Uterus (tissue), 4 donors: ENCODE results near the gene TRIM38. TPM values are rescaled to one million over a fixed set of nuclear protein-coding genes. Genes with fewer than 3 reads are reported as not detected.

Experiments
- DNase-seq, 2 donors: peaks; one replicate each; pipeline ENCODE4 v3.0.0-alpha.2; 2019 to 2020
- H3K27ac ChIP-seq, 2 donors: fragments of 200-600 bp; sonication (generic); 1 replicate in 1 of 2; 2 replicates in 1 of 2; pipeline ENCODE4 v1.5.1; 2016 to 2018
- H3K27me3 ChIP-seq, 2 donors: fragments of 200-600 bp; sonication (generic); one replicate each; pipeline ENCODE4 v1.5.1; 2018 to 2019; ENCODE audit warnings: control low read depth in 1 of 2
- H3K36me3 ChIP-seq, 2 donors: fragments of 200-600 bp; sonication (generic); one replicate each; pipeline ENCODE4 v1.5.1; 2019; ENCODE audit warnings: control low read depth in 1 of 2
- H3K4me1 ChIP-seq, 2 donors: fragments of 200-600 bp; sonication (generic); one replicate each; pipeline ENCODE4 v1.5.1; 2018 to 2019; ENCODE audit warnings: control low read depth in 1 of 2
- H3K4me3 ChIP-seq, 2 donors: fragments of 200-600 bp; sonication (generic); 1 replicate in 1 of 2; 2 replicates in 1 of 2; pipeline ENCODE4 v1.5.1; 2018 to 2019; ENCODE audit warnings: mild to moderate bottlenecking in 1 of 2
- H3K9me3 ChIP-seq, 2 donors: fragments of 200-600 bp; sonication (generic); one replicate each; pipeline ENCODE4 v1.5.1; 2019; ENCODE audit warnings: control low read depth in 1 of 2
- POLR2A ChIP-seq, 2 donors: fragments of 450-650 bp; IDR thresholded peaks; one replicate each; pipeline ENCODE4 v1.6.1; 2016; ENCODE audit warnings: antibody characterized with exemption in 2 of 2, mild to moderate bottlenecking in 1 of 2, moderate library complexity in 1 of 2
- intact Hi-C: fragments of 100-400 bp; cut with DNase I; formaldehyde crosslinking; loops from one replicate; pipeline ENCODE4 v1.15.1; 2023; ENCODE audit warnings: low total_unique reads
- small RNA-seq: library from RNA; depleted of rRNA; stranded (forward); fragments of <200 nt; gene quantifications from one replicate; pipeline ENCODE3, GENCODE V24; 2016
- total RNA-seq, 4 donors: library from RNA; depleted of rRNA in 3 of 4; stranded (reverse); fragments of >200 nt in 3 of 4; gene quantifications; one replicate each; pipeline versions ENCODE4 v1.1.0 to v1.2.4, GENCODE V29; 2014 to 2023
- TF ChIP-seq, protein P1 (sequence below), 4 experiments: fragments of 200-600 bp in 2 of 4; fragments of 450-650 bp in 2 of 4; sonication (generic) in 2 of 4; IDR thresholded peaks; one replicate each; pipeline ENCODE4 v1.5.1; 2016 to 2019; ENCODE audit warnings: antibody characterized with exemption in 4 of 4, mild to moderate bottlenecking in 2 of 4, moderate library complexity in 1 of 4
- donor health status: DM: yes; HTN: yes; CAD: no.

Gene TRIM38
- total RNA-seq, 4 donors from 2014 or later = 9.1 to 18.5 (median 10.6) TPM

DNA sequence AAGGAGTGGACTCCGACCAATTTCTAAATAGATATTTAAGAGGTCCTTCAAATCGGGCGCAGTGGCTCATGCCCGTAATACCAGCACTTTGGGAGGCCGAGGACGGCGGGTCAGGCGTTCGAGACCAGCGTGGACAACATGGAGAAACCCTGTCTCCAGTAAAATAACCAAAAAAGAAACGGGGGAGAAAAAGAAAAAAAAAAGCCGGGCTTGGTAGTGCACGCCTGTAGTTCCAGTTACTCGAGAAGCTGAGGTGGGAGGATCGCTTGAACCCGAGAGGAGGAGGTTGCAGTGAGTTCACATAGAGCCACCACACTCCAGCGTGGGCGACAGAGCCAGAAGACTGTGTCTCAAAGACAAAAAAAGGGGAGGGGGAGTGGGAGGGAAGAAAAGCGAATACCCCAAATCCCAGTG lies 71.3 kb downstream of the TRIM38 start:
- peak overlapping the region; percentile 44 to 62 for H3K4me3 ChIP-seq
- DNase-seq = peak in 1 of 2 donors; percentile 70
- no peaks in the 10 kb centered on the region for H3K36me3 ChIP-seq
- H3K27ac ChIP-seq = peak overlapping the region; percentile 82 to 91
- intact Hi-C loops = no loop called here
- H3K4me1 ChIP-seq = no peaks in the 10 kb centered on the region
- TF ChIP-seq, protein P1, sequence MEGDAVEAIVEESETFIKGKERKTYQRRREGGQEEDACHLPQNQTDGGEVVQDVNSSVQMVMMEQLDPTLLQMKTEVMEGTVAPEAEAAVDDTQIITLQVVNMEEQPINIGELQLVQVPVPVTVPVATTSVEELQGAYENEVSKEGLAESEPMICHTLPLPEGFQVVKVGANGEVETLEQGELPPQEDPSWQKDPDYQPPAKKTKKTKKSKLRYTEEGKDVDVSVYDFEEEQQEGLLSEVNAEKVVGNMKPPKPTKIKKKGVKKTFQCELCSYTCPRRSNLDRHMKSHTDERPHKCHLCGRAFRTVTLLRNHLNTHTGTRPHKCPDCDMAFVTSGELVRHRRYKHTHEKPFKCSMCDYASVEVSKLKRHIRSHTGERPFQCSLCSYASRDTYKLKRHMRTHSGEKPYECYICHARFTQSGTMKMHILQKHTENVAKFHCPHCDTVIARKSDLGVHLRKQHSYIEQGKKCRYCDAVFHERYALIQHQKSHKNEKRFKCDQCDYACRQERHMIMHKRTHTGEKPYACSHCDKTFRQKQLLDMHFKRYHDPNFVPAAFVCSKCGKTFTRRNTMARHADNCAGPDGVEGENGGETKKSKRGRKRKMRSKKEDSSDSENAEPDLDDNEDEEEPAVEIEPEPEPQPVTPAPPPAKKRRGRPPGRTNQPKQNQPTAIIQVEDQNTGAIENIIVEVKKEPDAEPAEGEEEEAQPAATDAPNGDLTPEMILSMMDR (IDR thresholded peaks at IDR 0.05) = no peak
- no peak for TF ChIP-seq POLR2A (IDR thresholded peaks at IDR 0.05)
- no peaks in the 10 kb centered on the region for H3K27me3 ChIP-seq
- no peaks in the 10 kb centered on the region for H3K9me3 ChIP-seq

DNA sequence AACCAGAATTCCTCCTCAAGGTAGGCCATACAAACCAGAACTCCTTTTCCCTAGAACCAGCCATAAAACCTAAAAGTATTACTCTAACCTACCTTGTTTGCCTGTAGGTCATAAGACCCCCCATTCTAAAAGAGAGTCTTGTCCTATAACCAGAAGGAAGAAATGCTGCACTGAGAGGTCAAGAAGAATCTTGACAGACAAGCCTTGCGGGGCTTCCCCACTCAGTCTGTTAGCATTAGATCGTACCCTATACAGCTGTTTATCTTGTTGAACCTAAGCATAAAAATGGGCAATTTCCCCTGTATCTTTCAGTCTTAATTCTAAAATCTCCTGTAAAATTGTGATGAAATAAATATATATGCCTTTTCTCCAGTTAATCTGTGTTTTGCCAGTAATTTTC lies 72.3 kb downstream of the TRIM38 start:
- no peak overlapping the region for H3K27ac ChIP-seq
- H3K36me3 ChIP-seq = no peaks in the 10 kb centered on the region
- no peaks in the 10 kb centered on the region for H3K4me1 ChIP-seq
- DNase-seq = no peak
- H3K9me3 ChIP-seq = no peaks in the 10 kb centered on the region
- intact Hi-C loops = no loop called here
- H3K27me3 ChIP-seq = no peaks in the 10 kb centered on the region
- no peak overlapping the region for H3K4me3 ChIP-seq
- TF ChIP-seq, protein P1 (IDR thresholded peaks at IDR 0.05) = no peak
- no peak for TF ChIP-seq POLR2A (IDR thresholded peaks at IDR 0.05)

Small RNA genes lying within 50 kb of the gene (small RNA-seq; reads per million reads assigned to genes)
- not detected for gene HIST1H1PS2

Other genes with a start within 250 kb of the TRIM38 start
- gene SLC17A4, start 208.1 kb upstream of the TRIM38 start, total RNA-seq = under 1 TPM in 1 of 4 donors, not detected in 3; under 0.01 TPM
- not detected for gene SLC17A1, start 130.8 kb upstream of the TRIM38 start, total RNA-seq
- not detected for gene SLC17A3, start 88.6 kb upstream of the TRIM38 start, total RNA-seq
- not detected for gene SLC17A2, start 32.1 kb upstream of the TRIM38 start, total RNA-seq
- 1 to 10 TPM; 1.2 to 8.4 (median 6.2) TPM for gene HFE, start 124.6 kb downstream of the TRIM38 start, total RNA-seq